KMS-11 (cell line): ENCODE data around the gene IFIT1B.

Experiments
- H2AFZ ChIP-seq: fragments of 200-600 bp; sonication (generic); 2 replicates; pipeline ENCODE4 v1.6.1; 2016; ENCODE audit warnings: antibody characterized with exemption, mixed run types, low read depth
- H3K27ac ChIP-seq: fragments of 200-600 bp; sonication (generic); 2 replicates; pipeline ENCODE4 v1.6.1; 2016; ENCODE audit warnings: mild to moderate bottlenecking, mixed run types
- H3K27me3 ChIP-seq: fragments of 200-600 bp; sonication (generic); 2 replicates; pipeline ENCODE4 v1.6.1; 2017; ENCODE audit warnings: mild to moderate bottlenecking, low read depth, mixed run types, moderate library complexity; ENCODE audit not compliant: insufficient read depth
- H3K36me3 ChIP-seq: fragments of 200-600 bp; sonication (generic); 2 replicates; pipeline ENCODE4 v1.6.1; 2017; ENCODE audit warnings: mild to moderate bottlenecking, mixed run types; ENCODE audit not compliant: insufficient read depth
- H3K4me1 ChIP-seq: fragments of 200-600 bp; sonication (generic); 2 replicates; pipeline ENCODE4 v1.6.1; 2016; ENCODE audit warnings: mild to moderate bottlenecking, low read depth, mixed run types; ENCODE audit not compliant: poor library complexity, severe bottlenecking
- H3K4me2 ChIP-seq: fragments of 200-600 bp; sonication (generic); 2 replicates; pipeline ENCODE4 v1.7.0; 2016; ENCODE audit warnings: mild to moderate bottlenecking, mixed run types
- H3K4me3 ChIP-seq: fragments of 200-600 bp; sonication (generic); IDR thresholded peaks from 2 replicates; pipeline ENCODE4 v1.6.1; 2017; ENCODE audit warnings: low read depth, low read length, mixed read lengths; ENCODE audit not compliant: insufficient read depth
- H3K79me2 ChIP-seq: fragments of 200-600 bp; sonication (generic); 2 replicates; pipeline ENCODE4 v1.6.1; 2016; ENCODE audit warnings: low read depth, mixed run types; ENCODE audit not compliant: insufficient read depth
- H3K9ac ChIP-seq: fragments of 200-600 bp; sonication (generic); 2 replicates; pipeline ENCODE4 v1.6.1; 2016; ENCODE audit warnings: mild to moderate bottlenecking, mixed run types
- H4K20me1 ChIP-seq: fragments of 200-600 bp; sonication (generic); 2 replicates; pipeline ENCODE4 v1.6.1; 2016; ENCODE audit warnings: mild to moderate bottlenecking, mixed run types; ENCODE audit not compliant: insufficient read depth
- TF ChIP-seq, protein P1 (sequence below): fragments of 200-600 bp; sonication (generic); conservative IDR thresholded peaks from 2 replicates; pipeline ENCODE4 v1.6.1; 2017; ENCODE audit warnings: low read depth, mild to moderate bottlenecking, antibody characterized with exemption, low read length, moderate library complexity, mixed read lengths

IFIT1B gene

DNA sequence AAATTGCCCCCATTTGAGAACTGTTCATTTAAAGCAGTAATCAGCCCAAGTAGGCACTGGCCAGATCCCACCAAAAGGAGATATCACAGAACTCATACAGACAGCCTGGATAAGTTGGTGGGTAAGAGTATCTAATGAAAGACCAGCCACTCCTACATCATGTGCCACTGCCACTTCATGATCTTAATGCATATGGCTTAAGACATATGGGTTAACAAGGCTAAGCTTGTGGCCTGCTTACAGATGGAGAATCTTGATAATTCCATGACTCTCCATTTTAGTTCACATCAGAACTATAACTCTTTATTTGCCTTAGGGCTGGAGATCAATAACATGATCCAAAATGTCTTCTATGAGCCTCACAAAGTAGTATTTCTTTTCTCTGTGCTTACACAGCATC lies 6.8 kb upstream of the IFIT1B start:
- Histone ChIP-seq H2AFZ (no peak overlapping the region), H3K36me3 (no peaks in the 10 kb centered on the region), H3K27ac (no peak overlapping the region), H3K4me2 (no peak overlapping the region), H3K27me3 (no peaks in the 10 kb centered on the region), H4K20me1 (no peaks in the 10 kb centered on the region), H3K4me3 (no peak overlapping the region), H3K4me1 (peaks cover 40% of the 10 kb centered on the region), H3K79me2 (no peaks in the 10 kb centered on the region), H3K9ac (no peak overlapping the region)
- TF ChIP-seq, protein P1, sequence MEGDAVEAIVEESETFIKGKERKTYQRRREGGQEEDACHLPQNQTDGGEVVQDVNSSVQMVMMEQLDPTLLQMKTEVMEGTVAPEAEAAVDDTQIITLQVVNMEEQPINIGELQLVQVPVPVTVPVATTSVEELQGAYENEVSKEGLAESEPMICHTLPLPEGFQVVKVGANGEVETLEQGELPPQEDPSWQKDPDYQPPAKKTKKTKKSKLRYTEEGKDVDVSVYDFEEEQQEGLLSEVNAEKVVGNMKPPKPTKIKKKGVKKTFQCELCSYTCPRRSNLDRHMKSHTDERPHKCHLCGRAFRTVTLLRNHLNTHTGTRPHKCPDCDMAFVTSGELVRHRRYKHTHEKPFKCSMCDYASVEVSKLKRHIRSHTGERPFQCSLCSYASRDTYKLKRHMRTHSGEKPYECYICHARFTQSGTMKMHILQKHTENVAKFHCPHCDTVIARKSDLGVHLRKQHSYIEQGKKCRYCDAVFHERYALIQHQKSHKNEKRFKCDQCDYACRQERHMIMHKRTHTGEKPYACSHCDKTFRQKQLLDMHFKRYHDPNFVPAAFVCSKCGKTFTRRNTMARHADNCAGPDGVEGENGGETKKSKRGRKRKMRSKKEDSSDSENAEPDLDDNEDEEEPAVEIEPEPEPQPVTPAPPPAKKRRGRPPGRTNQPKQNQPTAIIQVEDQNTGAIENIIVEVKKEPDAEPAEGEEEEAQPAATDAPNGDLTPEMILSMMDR, result no peak

DNA sequence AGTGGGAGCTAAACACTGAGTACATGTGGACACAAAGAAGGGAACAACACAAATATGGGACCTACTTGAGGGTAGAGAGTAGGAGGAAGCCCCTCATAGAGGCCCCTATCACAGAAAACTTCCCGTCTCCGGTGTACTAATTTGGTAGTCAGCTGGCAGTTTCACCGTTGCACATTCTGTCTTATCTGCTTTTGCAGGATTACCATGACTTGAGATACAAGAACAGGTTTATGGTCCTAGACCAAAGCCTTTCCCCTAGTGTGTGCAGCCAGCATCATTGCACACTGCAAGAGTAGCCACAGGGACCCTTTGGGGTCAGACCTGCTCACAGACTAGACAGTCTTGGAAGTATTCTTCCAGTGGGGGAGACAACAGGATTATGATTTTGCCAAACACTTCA lies 5.9 kb upstream of the IFIT1B start:
- Histone ChIP-seq H3K4me1 (peaks cover 32% of the 10 kb centered on the region), H2AFZ (no peak overlapping the region), H3K4me3 (no peak overlapping the region), H3K4me2 (no peak overlapping the region), H3K79me2 (no peaks in the 10 kb centered on the region), H3K27me3 (no peaks in the 10 kb centered on the region), H4K20me1 (no peaks in the 10 kb centered on the region), H3K9ac (no peak overlapping the region), H3K36me3 (no peaks in the 10 kb centered on the region), H3K27ac (no peak overlapping the region)
- TF ChIP-seq, protein P1, result no peak

DNA sequence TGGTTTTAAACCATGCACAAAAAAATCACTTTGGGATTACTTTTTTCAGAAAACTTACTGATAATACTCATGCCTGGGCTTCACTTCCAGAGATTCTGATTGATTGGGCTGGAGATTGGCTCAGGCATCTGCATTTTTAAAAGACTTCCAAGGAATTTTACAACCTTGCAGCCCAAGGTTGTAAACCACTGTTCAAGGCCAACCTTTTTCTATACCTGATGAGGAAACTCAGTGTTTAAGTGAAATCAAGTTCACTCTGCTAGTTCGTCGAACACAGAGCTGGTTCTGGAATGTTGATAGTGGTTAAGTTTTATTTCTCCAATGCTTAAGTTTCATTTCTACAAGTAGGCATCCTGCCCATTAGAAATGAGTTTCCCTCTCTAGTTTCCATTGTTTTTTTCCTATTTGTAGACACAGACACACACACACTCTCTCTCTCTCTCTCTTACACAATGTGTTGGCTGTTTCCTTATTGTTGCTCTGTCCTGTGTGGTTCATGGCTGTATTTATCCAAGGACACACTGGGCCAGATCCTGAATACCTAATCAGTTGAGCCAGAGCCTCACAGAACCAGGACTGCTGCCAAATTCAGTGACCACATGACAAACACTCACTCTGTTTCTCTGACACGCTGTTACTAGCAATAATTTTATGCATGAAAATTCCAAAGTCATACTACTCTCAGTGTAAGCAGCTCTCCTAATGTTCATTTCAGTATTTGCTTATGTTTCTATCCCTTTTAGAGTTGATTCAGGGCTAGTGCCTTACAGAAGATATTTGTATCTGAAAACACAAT lies 3.7 kb upstream of the IFIT1B start:
- H3K36me3 ChIP-seq, result no peaks in the 10 kb centered on the region
- H3K4me1 ChIP-seq, result peaks cover 11% of the 10 kb centered on the region
- no peaks in the 10 kb centered on the region for H4K20me1 ChIP-seq
- H3K79me2 ChIP-seq, result no peaks in the 10 kb centered on the region
- TF ChIP-seq, protein P1, result no peak
- H3K27ac ChIP-seq, result no peak overlapping the region
- no peak overlapping the region for H3K9ac ChIP-seq
- H3K27me3 ChIP-seq, result no peaks in the 10 kb centered on the region
- no peak overlapping the region for H3K4me2 ChIP-seq
- no peak overlapping the region for H2AFZ ChIP-seq
- no peak overlapping the region for H3K4me3 ChIP-seq

DNA sequence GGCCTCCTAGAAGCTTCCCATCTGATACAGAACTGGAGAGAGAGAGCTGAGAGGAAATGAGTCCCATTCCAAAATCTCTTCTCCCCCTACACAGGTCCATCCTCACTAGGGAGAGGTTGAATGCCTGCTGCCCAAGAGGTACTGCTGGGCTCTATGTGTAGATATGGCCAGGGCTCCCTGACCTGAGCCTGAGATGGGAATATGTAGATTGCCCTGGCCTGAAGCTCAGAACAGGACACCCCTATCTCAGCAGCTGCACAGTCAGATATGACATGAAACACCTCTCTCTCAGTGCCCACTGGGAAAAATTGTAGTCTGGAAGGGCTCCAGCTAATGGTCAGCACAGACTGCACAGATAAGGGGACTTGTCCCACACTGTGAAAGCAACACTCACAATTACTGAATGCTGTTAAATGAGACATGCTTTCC lies 3.1 kb upstream of the IFIT1B start:
- no peak overlapping the region for H3K9ac ChIP-seq
- H3K36me3 ChIP-seq, result no peaks in the 10 kb centered on the region
- H4K20me1 ChIP-seq, result no peaks in the 10 kb centered on the region
- no peaks in the 10 kb centered on the region for H3K79me2 ChIP-seq
- peaks cover 5% of the 10 kb centered on the region for H3K4me1 ChIP-seq
- H2AFZ ChIP-seq, result no peak overlapping the region
- H3K27me3 ChIP-seq, result no peaks in the 10 kb centered on the region
- H3K4me3 ChIP-seq, result no peak overlapping the region
- no peak overlapping the region for H3K27ac ChIP-seq
- no peak overlapping the region for H3K4me2 ChIP-seq
- TF ChIP-seq, protein P1, result no peak
